K562 (cell line): Measurements from ENCODE around the gene PLXNA2. TPM values are rescaled to one million over a fixed set of nuclear protein-coding genes. Genes with fewer than 3 reads are reported as not detected.

Source experiments
- E2F6 ChIP-seq, 2 experiments: IDR thresholded peaks; 2 replicates each; pipeline ENCODE4 v1.6.1; 2011; ENCODE audit warnings: borderline replicate concordance in 1 of 2, control low read depth in 1 of 2, low read depth in 1 of 2, low read length in 1 of 2, mild to moderate bottlenecking in 1 of 2, mixed read lengths in 1 of 2, moderate library complexity in 1 of 2; ENCODE audit not compliant: insufficient read depth in 1 of 2, insufficient read length in 1 of 2, poor library complexity in 1 of 2, severe bottlenecking in 1 of 2; ENCODE audit errors: extremely low read depth in 1 of 2
- HDAC6 ChIP-seq: IDR thresholded peaks from 2 replicates; pipeline ENCODE4 v1.6.1; 2012; ENCODE audit warnings: low read depth, mild to moderate bottlenecking, control low read depth, inconsistent platforms, low read length, moderate library complexity
- HNRNPLL ChIP-seq: fragments of 200-400 bp; formaldehyde crosslinking; IDR thresholded peaks from 2 replicates; pipeline ENCODE4 v1.6.1; 2017; ENCODE audit warnings: low read length, low read depth, mild to moderate bottlenecking; ENCODE audit not compliant: poor library complexity, severe bottlenecking
- KDM5B ChIP-seq: fragments of 200-600 bp; sonication (generic); IDR thresholded peaks from 2 replicates; pipeline ENCODE4 v1.6.1; 2012; ENCODE audit warnings: low read depth, mild to moderate bottlenecking, moderate library complexity, low read length, control low read depth, inconsistent platforms; ENCODE audit not compliant: insufficient replicate concordance
- KLF16 ChIP-seq: IDR thresholded peaks from 2 replicates; pipeline ENCODE4 v1.6.1; 2016; ENCODE audit warnings: antibody characterized with exemption
- KLF6 ChIP-seq: fragments of 250-450 bp; sonication (Bioruptor Pico); IDR thresholded peaks from 2 replicates; pipeline ENCODE4 v1.4.0; 2020; ENCODE audit warnings: mild to moderate bottlenecking, moderate library complexity, borderline replicate concordance
- POLR2AphosphoS5 ChIP-seq: IDR thresholded peaks from 2 replicates; pipeline ENCODE4 v1.6.1; 2011; ENCODE audit warnings: mild to moderate bottlenecking, low read depth, low read length, moderate library complexity; ENCODE audit not compliant: control insufficient read depth, insufficient read depth
- RFX1 ChIP-seq: fragments of 450-650 bp; IDR thresholded peaks from 2 replicates; pipeline ENCODE4 v1.6.1; 2016; ENCODE audit warnings: mild to moderate bottlenecking, moderate library complexity
- TEAD2 ChIP-seq: fragments of 450-650 bp; IDR thresholded peaks from 2 replicates; pipeline ENCODE4 v1.6.1; 2016; ENCODE audit warnings: missing genetic modification characterization, control low read depth, missing compliant biosample characterization
- ZNF253 ChIP-seq: fragments of 250-450 bp; sonication (Bioruptor Pico); conservative IDR thresholded peaks from 2 replicates; pipeline ENCODE4 v1.6.1; 2021; ENCODE audit warnings: mild to moderate bottlenecking
- ZNF431 ChIP-seq: sonication (generic); formaldehyde crosslinking; IDR thresholded peaks from 2 replicates; pipeline ENCODE4 v1.8.0; 2022; ENCODE audit warnings: mild to moderate bottlenecking, missing genetic modification reagents
- ZNF586 ChIP-seq: fragments of 450-650 bp; formaldehyde crosslinking; conservative IDR thresholded peaks from 2 replicates; pipeline ENCODE4 v1.4.0; 2020; ENCODE audit warnings: mild to moderate bottlenecking, moderate library complexity
- polyA plus RNA-seq, 8 experiments: library from polyadenylated mRNA; depleted of rRNA in 4 of 8; stranded (reverse) in 5 of 8; unstranded in 3 of 8; fragments of >200 nt; fragmentation: Nextera tagmentation in 2 of 8; fragmentation: Illumina TruSeq in 1 of 8; extraction: Ambion mirVana in 2 of 8; extraction: Trizol in 1 of 8; gene quantifications; 2 replicates each; pipeline versions ENCODE4 v1.2.1 to v1.2.3, GENCODE V29; 2011 to 2014; ENCODE audit warnings: inconsistent platforms in 1 of 8, missing spikeins in 1 of 8
- total RNA-seq, 7 experiments: library from RNA; depleted of rRNA in 6 of 7; stranded (reverse); fragments of >200 nt in 6 of 7; fragmentation: Illumina TruSeq in 2 of 7; extraction: Trizol in 2 of 7; gene quantifications; 2 replicates each; pipeline versions ENCODE4 v1.2.1 to v1.2.3, GENCODE V29; 2011 to 2021; ENCODE audit warnings: low replicate concordance in 1 of 7
- TF ChIP-seq, protein P1 (sequence below): sonication (generic); formaldehyde crosslinking; IDR thresholded peaks from 2 replicates; pipeline ENCODE4 v1.8.0; 2022; ENCODE audit warnings: mild to moderate bottlenecking, missing genetic modification reagents, borderline replicate concordance
- TF ChIP-seq, protein P2 (sequence below): sonication (generic); IDR thresholded peaks from 2 replicates; pipeline ENCODE4 v1.6.1; 2016

The PLXNA2 gene
- total and polyA plus RNA-seq, 9 of the 15 experiments (the other 6 are each of a cell fraction or from before 2014, with no cell fraction given) = 0.01 to 1.3 (median 0.32) TPM

GRCh38 chr1:208013210-208013609 lies 231.0 kb downstream of the PLXNA2 start (continued):
- TF ChIP-seq E2F6 (IDR thresholded peaks at IDR 0.05; ENCODE audit: borderline replicate concordance in 1 of 2, extremely low read depth in 1 of 2, insufficient read depth in 1 of 2, insufficient read length in 1 of 2, low read depth in 1 of 2, low read length in 1 of 2, poor library complexity in 1 of 2, severe bottlenecking in 1 of 2) (no peak), POLR2AphosphoS5 (no peak), KLF6 (CRISPR knock-in tag) (no peak), ZNF431 (CRISPR knock-in tag) (no peak), HNRNPLL (no peak), RFX1 (no peak), ZNF586 (no peak), KDM5B (no peak), TEAD2 (tag) (no peak), HDAC6 (no peak), KLF16 (no peak), ZNF253 (CRISPR knock-in tag) (no peak)
- TF ChIP-seq, protein P1, sequence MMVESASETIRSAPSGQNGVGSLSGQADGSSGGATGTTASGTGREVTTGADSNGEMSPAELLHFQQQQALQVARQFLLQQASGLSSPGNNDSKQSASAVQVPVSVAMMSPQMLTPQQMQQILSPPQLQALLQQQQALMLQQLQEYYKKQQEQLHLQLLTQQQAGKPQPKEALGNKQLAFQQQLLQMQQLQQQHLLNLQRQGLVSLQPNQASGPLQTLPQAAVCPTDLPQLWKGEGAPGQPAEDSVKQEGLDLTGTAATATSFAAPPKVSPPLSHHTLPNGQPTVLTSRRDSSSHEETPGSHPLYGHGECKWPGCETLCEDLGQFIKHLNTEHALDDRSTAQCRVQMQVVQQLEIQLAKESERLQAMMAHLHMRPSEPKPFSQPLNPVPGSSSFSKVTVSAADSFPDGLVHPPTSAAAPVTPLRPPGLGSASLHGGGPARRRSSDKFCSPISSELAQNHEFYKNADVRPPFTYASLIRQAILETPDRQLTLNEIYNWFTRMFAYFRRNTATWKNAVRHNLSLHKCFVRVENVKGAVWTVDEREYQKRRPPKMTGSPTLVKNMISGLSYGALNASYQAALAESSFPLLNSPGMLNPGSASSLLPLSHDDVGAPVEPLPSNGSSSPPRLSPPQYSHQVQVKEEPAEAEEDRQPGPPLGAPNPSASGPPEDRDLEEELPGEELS = no peak
- TF ChIP-seq, protein P2, sequence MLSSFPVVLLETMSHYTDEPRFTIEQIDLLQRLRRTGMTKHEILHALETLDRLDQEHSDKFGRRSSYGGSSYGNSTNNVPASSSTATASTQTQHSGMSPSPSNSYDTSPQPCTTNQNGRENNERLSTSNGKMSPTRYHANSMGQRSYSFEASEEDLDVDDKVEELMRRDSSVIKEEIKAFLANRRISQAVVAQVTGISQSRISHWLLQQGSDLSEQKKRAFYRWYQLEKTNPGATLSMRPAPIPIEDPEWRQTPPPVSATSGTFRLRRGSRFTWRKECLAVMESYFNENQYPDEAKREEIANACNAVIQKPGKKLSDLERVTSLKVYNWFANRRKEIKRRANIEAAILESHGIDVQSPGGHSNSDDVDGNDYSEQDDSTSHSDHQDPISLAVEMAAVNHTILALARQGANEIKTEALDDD = no peak
